Osteocyte (in vitro differentiated cells): Measurements from ENCODE around the gene USP31. TPM values are rescaled to one million over a fixed set of nuclear protein-coding genes. Genes with fewer than 3 reads are reported as not detected.
A peak's percentile ranks its signal among the peaks of the same experiment; 100 is the strongest.

Experiments
- DNase-seq: peaks from one replicate; pipeline ENCODE4 v3.0.0; 2021; ENCODE audit warnings: mixed read lengths; ENCODE audit not compliant: unreplicated experiment; ENCODE audit errors: extremely low spot score
- H3K27ac Mint-ChIP-seq: one replicate; pipeline ENCODE4 v1.8.0; 2021; ENCODE audit warnings: mild to moderate bottlenecking, mixed read lengths; ENCODE audit not compliant: unreplicated experiment
- H3K27me3 Mint-ChIP-seq: one replicate; pipeline ENCODE4 v1.8.0; 2021; ENCODE audit warnings: mixed read lengths; ENCODE audit not compliant: unreplicated experiment
- H3K36me3 Mint-ChIP-seq: one replicate; pipeline ENCODE4 v1.8.0; 2021; ENCODE audit warnings: mixed read lengths; ENCODE audit not compliant: unreplicated experiment
- H3K4me1 Mint-ChIP-seq: one replicate; pipeline ENCODE4 v1.8.0; 2021; ENCODE audit warnings: mixed read lengths; ENCODE audit not compliant: unreplicated experiment
- H3K4me3 Mint-ChIP-seq: one replicate; pipeline ENCODE4 v1.8.0; 2021; ENCODE audit warnings: mild to moderate bottlenecking, moderate library complexity, mixed read lengths; ENCODE audit not compliant: unreplicated experiment
- H3K9me3 Mint-ChIP-seq: one replicate; pipeline ENCODE4 v1.8.0; 2021; ENCODE audit warnings: mixed read lengths; ENCODE audit not compliant: unreplicated experiment
- long read RNA-seq: library from polyadenylated mRNA; unstranded; transcript quantifications from one replicate; pipeline ENCODE4 v2.0.0, GENCODE V29; 2021
- total RNA-seq: library from RNA; stranded (reverse); gene quantifications from 2 replicates; pipeline ENCODE4 v1.2.1, GENCODE V29; 2021
- TF ChIP-seq, protein P1 (sequence below): fragments of 200-600 bp; sonication (generic); IDR thresholded peaks from 2 replicates; pipeline ENCODE4 v1.5.0; 2021; ENCODE audit warnings: antibody characterized with exemption, mild to moderate bottlenecking, moderate library complexity

Gene USP31, protein sequence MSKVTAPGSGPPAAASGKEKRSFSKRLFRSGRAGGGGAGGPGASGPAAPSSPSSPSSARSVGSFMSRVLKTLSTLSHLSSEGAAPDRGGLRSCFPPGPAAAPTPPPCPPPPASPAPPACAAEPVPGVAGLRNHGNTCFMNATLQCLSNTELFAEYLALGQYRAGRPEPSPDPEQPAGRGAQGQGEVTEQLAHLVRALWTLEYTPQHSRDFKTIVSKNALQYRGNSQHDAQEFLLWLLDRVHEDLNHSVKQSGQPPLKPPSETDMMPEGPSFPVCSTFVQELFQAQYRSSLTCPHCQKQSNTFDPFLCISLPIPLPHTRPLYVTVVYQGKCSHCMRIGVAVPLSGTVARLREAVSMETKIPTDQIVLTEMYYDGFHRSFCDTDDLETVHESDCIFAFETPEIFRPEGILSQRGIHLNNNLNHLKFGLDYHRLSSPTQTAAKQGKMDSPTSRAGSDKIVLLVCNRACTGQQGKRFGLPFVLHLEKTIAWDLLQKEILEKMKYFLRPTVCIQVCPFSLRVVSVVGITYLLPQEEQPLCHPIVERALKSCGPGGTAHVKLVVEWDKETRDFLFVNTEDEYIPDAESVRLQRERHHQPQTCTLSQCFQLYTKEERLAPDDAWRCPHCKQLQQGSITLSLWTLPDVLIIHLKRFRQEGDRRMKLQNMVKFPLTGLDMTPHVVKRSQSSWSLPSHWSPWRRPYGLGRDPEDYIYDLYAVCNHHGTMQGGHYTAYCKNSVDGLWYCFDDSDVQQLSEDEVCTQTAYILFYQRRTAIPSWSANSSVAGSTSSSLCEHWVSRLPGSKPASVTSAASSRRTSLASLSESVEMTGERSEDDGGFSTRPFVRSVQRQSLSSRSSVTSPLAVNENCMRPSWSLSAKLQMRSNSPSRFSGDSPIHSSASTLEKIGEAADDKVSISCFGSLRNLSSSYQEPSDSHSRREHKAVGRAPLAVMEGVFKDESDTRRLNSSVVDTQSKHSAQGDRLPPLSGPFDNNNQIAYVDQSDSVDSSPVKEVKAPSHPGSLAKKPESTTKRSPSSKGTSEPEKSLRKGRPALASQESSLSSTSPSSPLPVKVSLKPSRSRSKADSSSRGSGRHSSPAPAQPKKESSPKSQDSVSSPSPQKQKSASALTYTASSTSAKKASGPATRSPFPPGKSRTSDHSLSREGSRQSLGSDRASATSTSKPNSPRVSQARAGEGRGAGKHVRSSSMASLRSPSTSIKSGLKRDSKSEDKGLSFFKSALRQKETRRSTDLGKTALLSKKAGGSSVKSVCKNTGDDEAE (N-terminal part only)
- total RNA-seq = 7.9 and 8.4 TPM in 2 replicates
- long read RNA-seq = 0 reads

DNA sequence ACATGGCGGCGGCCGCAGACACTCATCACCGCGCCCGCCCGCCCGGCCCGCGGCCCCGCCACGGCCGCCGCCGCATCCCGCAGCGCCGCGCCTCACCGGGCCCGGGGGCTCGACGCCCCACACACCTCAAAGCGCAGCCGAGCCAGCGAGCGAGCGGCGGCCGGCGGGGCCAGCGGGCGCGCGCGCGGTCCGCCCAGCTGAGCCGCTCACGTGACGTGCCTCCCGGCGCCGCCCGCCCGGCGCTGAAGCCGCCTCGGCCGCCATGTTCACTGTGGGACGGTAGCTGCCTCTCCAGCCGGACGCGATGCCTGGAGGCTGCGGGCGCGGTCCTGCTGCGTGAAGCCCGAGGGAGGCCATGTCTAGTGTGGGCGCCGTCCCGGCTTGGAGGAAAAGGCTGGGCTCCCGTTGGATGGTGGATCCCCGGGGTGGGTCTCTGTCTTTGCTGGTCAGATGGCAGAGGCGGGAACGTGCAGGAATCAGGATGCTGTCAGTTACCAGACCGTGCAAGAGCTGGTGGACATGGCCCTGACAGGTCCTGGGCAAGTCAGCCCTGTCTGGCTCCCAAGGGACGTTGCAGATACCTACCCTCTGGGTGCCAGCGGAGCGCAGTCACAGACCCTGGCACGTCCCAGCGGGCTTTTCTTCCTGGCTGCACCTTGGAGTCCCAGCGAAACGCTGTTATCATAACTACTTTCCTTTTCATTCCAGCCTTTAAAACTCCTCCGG lies at the start of gene USP31:
USP31 (minus strand) TSS at position 186 of the 726 bp plus-strand sequence; CDS start at position 4, 182 bp downstream.
- no peaks in the 10 kb centered on the region for H3K36me3 Mint-ChIP-seq
- DNase-seq = peak; percentile 99
- no peaks in the 10 kb centered on the region for H3K9me3 Mint-ChIP-seq
- peak within 1 kb of the TSS; percentile 83 for H3K4me3 Mint-ChIP-seq
- H3K27me3 Mint-ChIP-seq = peaks cover 16% of the 10 kb centered on the region
- TF ChIP-seq, protein P1, sequence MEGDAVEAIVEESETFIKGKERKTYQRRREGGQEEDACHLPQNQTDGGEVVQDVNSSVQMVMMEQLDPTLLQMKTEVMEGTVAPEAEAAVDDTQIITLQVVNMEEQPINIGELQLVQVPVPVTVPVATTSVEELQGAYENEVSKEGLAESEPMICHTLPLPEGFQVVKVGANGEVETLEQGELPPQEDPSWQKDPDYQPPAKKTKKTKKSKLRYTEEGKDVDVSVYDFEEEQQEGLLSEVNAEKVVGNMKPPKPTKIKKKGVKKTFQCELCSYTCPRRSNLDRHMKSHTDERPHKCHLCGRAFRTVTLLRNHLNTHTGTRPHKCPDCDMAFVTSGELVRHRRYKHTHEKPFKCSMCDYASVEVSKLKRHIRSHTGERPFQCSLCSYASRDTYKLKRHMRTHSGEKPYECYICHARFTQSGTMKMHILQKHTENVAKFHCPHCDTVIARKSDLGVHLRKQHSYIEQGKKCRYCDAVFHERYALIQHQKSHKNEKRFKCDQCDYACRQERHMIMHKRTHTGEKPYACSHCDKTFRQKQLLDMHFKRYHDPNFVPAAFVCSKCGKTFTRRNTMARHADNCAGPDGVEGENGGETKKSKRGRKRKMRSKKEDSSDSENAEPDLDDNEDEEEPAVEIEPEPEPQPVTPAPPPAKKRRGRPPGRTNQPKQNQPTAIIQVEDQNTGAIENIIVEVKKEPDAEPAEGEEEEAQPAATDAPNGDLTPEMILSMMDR = no peak
- peak within 1 kb of the TSS; percentile 40 for H3K27ac Mint-ChIP-seq
- H3K4me1 Mint-ChIP-seq = peaks cover 30% of the 10 kb centered on the region

DNA sequence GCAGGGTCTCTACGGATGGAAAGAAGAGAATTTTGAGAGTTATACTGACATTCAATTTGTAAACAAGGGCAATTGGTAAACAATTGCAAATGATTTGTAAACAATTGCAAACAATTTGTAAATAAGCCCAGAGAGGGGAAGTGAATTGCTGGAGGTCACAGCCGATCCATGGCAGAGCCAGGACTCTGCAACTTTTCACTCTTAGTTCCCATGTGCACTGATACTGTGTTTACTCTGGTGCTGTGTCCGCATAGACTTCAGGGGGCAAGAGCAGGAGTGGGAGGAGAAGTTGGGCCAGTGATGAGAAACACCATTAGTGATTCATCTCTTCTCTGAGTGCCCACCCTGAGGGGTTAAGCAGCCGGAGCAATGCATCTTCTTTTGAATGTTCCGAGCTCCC lies 47.3 kb upstream of the USP31 start:
- H3K9me3 Mint-ChIP-seq = no peaks in the 10 kb centered on the region
- no peaks in the 10 kb centered on the region for H3K4me1 Mint-ChIP-seq
- TF ChIP-seq, protein P1 = no peak
- H3K27ac Mint-ChIP-seq = no peak overlapping the region
- H3K27me3 Mint-ChIP-seq = peaks cover 17% of the 10 kb centered on the region
- DNase-seq = no peak
- H3K36me3 Mint-ChIP-seq = no peaks in the 10 kb centered on the region
- no peak overlapping the region for H3K4me3 Mint-ChIP-seq

DNA sequence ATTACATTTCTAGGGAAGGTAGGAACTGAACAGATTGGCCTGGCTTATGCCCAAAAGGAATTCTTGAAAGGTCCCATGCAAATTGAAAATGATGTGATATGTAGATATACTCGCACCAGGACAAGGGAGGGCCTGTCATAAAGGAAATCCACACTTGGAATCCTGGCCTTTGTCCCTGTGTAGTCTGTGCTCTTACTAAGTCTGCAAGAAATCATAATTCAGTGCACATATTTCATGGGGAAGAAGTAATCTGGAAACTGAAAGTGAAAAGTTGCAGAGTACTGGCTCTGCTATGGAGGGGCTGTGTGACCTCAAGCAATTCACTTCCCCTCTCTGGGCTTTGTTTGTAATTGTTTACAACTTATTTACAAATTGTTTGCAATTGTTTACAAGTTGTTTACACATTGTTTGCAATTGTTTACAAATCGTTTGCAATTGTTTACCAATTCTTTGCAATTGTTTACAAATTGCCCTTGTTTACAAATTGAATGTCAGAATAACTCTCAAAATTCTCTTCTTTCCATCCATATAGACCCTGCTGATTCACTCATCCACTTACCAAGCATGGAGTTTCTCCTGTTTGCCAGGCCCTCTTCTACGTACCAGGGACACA lies 46.2 kb upstream of the USP31 start:
- no peaks in the 10 kb centered on the region for H3K36me3 Mint-ChIP-seq

DNA sequence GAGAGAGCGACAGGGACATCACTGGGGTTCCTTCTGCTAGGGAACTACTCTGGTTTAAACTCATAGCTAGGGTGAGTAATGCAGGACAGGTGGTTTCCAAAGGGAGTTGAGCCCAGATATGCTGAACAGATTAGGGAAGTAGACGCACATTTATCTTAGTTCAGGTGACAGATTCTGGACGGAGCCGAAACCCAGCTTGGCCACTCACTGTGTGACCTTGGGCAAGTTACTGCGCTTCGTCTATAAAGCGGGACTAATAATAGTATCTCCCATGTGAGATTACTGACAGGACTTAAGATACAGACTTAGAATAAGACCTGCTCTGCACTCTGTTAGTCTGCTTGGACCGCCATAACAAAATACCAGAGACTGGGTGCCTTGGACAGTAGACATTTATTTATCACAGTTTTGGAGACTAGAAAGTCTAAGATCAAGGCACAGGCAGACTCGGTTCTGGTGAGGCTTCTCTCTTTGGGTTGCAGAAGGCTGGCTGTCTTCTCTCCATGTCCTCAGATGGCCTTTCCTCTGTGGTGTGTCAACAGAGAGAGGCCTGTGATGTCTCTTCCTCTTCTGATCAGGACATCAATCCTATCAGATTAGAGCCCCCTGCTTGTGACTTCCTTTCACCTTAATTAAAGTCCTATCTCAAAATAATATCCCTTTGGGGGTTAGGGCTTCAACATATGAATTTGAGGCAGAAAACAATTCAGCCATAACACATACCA lies 45.4 kb upstream of the USP31 start:
- no peaks in the 10 kb centered on the region for H3K36me3 Mint-ChIP-seq
- no peaks in the 10 kb centered on the region for H3K4me1 Mint-ChIP-seq
- TF ChIP-seq, protein P1 = no peak
- H3K4me3 Mint-ChIP-seq = no peak overlapping the region
- H3K27me3 Mint-ChIP-seq = peaks cover 13% of the 10 kb centered on the region
- no peak overlapping the region for H3K27ac Mint-ChIP-seq
- H3K9me3 Mint-ChIP-seq = no peaks in the 10 kb centered on the region
- no peak for DNase-seq

More for the DNA sequence above, 46.2 kb upstream of the USP31 start:
- Mint-ChIP-seq H3K4me1 (no peaks in the 10 kb centered on the region), H3K4me3 (no peak overlapping the region), H3K9me3 (no peaks in the 10 kb centered on the region), H3K27ac (no peak overlapping the region), H3K27me3 (peaks cover 14% of the 10 kb centered on the region)
- TF ChIP-seq, protein P1 = no peak
- no peak for DNase-seq
